Small intestine (tissue), 7 donors: Measurements from ENCODE around the gene RAD51AP2. TPM values are rescaled to one million over a fixed set of nuclear protein-coding genes. Genes with fewer than 3 reads are reported as not detected.

Experiments used
- DNase-seq, 2 donors: peaks; one replicate each; pipeline versions ENCODE4 v3.0.0 to v3.0.0-alpha.2; 2013
- FAIRE-seq: peaks from 2 replicates; lab custom pipeline; 2012; peaks lifted over from hg19 to GRCh38; lab: Jason Lieb, UNC
- H3K27ac ChIP-seq, 3 donors: one replicate each; pipeline ENCODE4 v1.5.1; 2013; ENCODE audit warnings: low read length in 2 of 3, mild to moderate bottlenecking in 2 of 3, control low read depth in 1 of 3, inconsistent platforms in 1 of 3, low read depth in 1 of 3, moderate library complexity in 1 of 3
- H3K27me3 ChIP-seq, 3 donors: one replicate each; pipeline ENCODE4 v1.6.1; 2013; ENCODE audit warnings: low read length in 3 of 3, inconsistent platforms in 1 of 3; ENCODE audit not compliant: control insufficient read depth in 3 of 3, insufficient read depth in 3 of 3
- H3K36me3 ChIP-seq, 3 donors: one replicate each; pipeline ENCODE4 v1.6.1; 2013; ENCODE audit warnings: low read length in 3 of 3, inconsistent platforms in 1 of 3, low read depth in 1 of 3, mild to moderate bottlenecking in 1 of 3, moderate library complexity in 1 of 3; ENCODE audit not compliant: control insufficient read depth in 3 of 3, insufficient read depth in 2 of 3
- H3K4me1 ChIP-seq, 3 donors: one replicate each; pipeline ENCODE4 v1.6.1; 2013; ENCODE audit warnings: low read length in 2 of 3, inconsistent platforms in 1 of 3, low read depth in 1 of 3, mild to moderate bottlenecking in 1 of 3, moderate library complexity in 1 of 3; ENCODE audit not compliant: control insufficient read depth in 3 of 3, insufficient read depth in 2 of 3
- H3K4me3 ChIP-seq, 3 donors: one replicate each; pipeline ENCODE4 v1.5.1; 2013; ENCODE audit warnings: low read length in 3 of 3, control low read depth in 1 of 3, inconsistent platforms in 1 of 3, low read depth in 1 of 3, mild to moderate bottlenecking in 1 of 3, moderate library complexity in 1 of 3
- H3K9me3 ChIP-seq, 2 donors: one replicate each; pipeline ENCODE4 v1.6.1; 2013; ENCODE audit warnings: low read depth in 1 of 2, low read length in 1 of 2; ENCODE audit not compliant: control insufficient read depth in 2 of 2, insufficient read depth in 1 of 2
- WGBS, 3 donors: extraction: QIAGEN DNeasy Blood & Tissue Kit; methylation state at CpG; one replicate each; pipeline ENCODE4 v1.1.7; 2013; 5-methylcytosine and 5-hydroxymethylcytosine counted together
- polyA plus RNA-seq, 4 donors: library from polyadenylated mRNA; stranded (reverse) in 3 of 4; unstranded in 1 of 4; fragments of 200-250 nt in 3 of 4; fragments of 120-200 nt in 1 of 4; gene quantifications; one replicate each; pipeline versions ENCODE4 v1.2.1 to v1.2.3, GENCODE V29; 2013
- donor health status: healthy with polysubstance abuse.
- donor health status: control.
- donor health status: control.
- donor health status: Bipolar disorder and iron deficiency.
- donor health status: healthy.

RAD51AP2 gene
- polyA plus RNA-seq, 4 donors: 0.03 TPM; not detected in 3

DNA sequence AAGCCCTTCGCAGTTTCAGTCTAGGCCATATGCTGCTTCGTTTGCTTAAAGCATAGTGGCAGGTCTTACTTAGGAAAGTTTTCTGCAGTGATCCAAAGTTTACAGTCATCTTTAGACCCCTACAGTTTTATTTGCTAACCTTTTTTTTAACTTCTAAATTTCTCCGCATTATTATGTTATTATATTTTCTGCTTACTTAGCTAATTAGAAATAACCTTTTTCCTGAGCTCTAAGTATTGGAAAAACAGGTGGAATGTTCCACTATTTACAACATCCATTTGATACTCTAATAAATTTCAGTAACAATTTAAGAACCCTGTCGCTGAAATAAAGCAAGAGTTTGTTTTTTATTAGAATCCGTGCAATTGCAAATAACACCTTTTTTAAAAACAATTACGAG is 4.1 kb upstream of the RAD51AP2 start:
- peak; percentile 15 for FAIRE-seq
- Histone ChIP-seq H3K9me3 (no peaks in the 10 kb centered on the region), H3K36me3 (no peaks in the 10 kb centered on the region), H3K4me1 (peaks cover 0 to 7% (median 3%) of the 10 kb centered on the region in 3 donors), H3K4me3 (no peak overlapping the region), H3K27me3 (peaks cover 0 to 9% (median 6%) of the 10 kb centered on the region in 3 donors), H3K27ac (no peak overlapping the region)
- no peak for DNase-seq
- 80 to 89% (median 81%) methylated on average over 6 of the region's 6 CpGs for WGBS, 3 donors

DNA sequence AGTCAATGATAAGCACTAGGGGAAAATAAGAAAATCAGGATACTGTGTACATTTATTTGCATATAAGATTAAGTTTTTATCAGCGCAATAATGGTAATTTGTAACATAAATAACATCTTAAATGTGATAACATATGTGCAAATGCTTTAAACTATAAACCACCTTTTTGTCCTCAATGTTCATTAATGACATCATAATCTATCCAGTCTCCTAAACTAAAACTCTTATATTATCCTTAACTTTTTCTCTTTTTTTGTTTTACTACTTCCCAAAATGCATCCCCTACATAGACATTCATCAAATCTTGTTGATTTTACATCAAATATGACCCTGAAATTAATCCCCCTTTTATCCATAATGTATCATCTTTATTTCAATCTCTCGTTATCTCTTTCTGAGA is 3.4 kb upstream of the RAD51AP2 start:
- H3K4me1 ChIP-seq: peaks cover 0 to 7% (median 3%) of the 10 kb centered on the region in 3 donors
- no peaks in the 10 kb centered on the region for H3K36me3 ChIP-seq
- WGBS, 3 donors: 79 to 90% (median 89%) methylated on average over 2 of the region's 2 CpGs
- FAIRE-seq: no peak
- DNase-seq: no peak
- H3K9me3 ChIP-seq: no peaks in the 10 kb centered on the region
- no peak overlapping the region for H3K4me3 ChIP-seq
- no peak overlapping the region for H3K27ac ChIP-seq
- H3K27me3 ChIP-seq: peaks cover 0 to 9% (median 6%) of the 10 kb centered on the region in 3 donors

DNA sequence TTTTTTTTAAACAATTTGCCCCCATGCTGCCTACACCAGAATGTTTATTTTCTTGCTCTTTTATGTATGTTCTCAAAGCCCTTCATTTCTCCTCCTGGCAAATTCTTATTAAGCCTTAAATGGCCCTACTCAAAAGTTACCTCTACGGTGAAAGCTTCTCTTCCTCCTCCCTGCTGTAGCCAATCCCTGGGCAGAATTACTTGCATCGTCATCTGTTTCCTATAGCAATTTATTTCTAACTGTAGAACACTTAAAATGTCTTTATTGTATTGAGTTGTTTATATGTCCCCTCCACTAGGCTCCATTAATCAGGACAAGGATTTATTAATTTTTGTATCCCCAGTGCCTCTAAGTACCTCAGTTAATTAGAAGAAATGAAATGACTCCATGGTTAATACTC is 2.5 kb upstream of the RAD51AP2 start:
- peaks cover 0 to 7% (median 3%) of the 10 kb centered on the region in 3 donors for H3K4me1 ChIP-seq
- peaks cover 0 to 9% (median 6%) of the 10 kb centered on the region in 3 donors for H3K27me3 ChIP-seq
- no peak for FAIRE-seq
- H3K36me3 ChIP-seq: no peaks in the 10 kb centered on the region
- WGBS, 3 donors: 53 to 69% (median 67%) methylated on average over 2 of the region's 2 CpGs
- H3K9me3 ChIP-seq: no peaks in the 10 kb centered on the region
- no peak overlapping the region for H3K27ac ChIP-seq
- no peak overlapping the region for H3K4me3 ChIP-seq
- DNase-seq: no peak

DNA sequence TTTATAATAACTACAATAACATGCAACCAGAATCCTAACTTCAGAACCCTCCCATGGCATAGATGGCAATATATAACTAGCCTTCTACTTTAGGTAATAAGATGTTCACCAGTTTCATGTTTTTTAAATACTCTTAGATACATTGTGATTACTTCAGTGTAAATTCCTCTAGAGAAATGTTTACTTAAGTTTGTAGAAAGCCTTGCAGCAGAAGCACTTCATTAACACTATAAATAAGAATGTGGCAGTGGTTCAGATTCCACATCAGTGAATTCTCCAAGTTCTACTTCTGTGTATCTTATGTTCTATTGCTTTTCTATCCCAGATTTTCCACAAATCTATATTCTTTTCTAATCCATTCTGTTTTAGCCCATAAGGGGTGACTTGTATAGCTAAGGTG is 1.2 kb upstream of the RAD51AP2 start:
- H3K36me3 ChIP-seq: no peaks in the 10 kb centered on the region
- FAIRE-seq: no peak
- no peak overlapping the region for H3K4me3 ChIP-seq
- H3K4me1 ChIP-seq: peaks cover 0 to 7% (median 3%) of the 10 kb centered on the region in 3 donors
- DNase-seq: no peak
- H3K27me3 ChIP-seq: peaks cover 0 to 9% (median 6%) of the 10 kb centered on the region in 3 donors
- no peaks in the 10 kb centered on the region for H3K9me3 ChIP-seq
- no peak overlapping the region for H3K27ac ChIP-seq

DNA sequence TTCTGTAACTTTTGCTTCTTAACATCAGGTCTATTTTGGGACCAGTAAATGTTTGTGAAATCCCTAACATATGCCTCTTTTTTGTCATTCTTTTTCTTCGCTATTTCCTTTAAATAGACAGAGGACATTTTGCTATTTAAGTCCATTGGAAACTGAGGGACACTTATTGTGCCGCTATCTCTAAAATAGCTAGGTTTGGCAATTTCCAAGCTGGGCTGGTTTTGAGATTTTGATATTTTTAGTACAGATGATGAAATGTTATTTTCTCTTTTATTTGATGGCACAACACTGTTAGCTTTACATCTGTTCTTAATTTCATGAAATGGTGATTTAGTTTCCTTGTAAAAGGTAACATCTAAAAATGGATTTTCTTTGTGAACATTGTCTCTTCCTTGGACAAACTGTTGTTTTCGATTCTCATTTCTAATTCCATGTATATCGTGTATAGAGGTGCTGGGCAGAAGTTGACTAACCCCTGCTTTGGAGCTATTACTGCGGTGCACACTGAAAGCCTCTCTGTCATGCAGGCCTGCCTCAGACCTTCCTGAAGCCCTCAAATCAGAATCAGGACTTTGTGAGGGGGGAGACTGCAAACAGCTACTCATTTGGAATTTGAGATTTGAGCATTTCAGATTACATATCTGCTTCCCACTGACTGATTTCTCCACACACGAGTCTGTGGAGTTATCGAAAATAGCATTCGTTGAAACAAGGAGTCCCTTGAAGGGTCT is 594 bp downstream of the RAD51AP2 start:
- FAIRE-seq (no peak), DNase-seq (no peak)
- Histone ChIP-seq H3K4me3 (peak overlapping the region in 1 of 3 donors; percentile 37), H3K27ac (no peak overlapping the region), H3K9me3 (no peaks in the 10 kb centered on the region), H3K4me1 (peaks cover 0 to 7% (median 3%) of the 10 kb centered on the region in 3 donors), H3K36me3 (no peaks in the 10 kb centered on the region), H3K27me3 (peaks cover 0 to 9% (median 6%) of the 10 kb centered on the region in 3 donors)
- 40 to 45% (median 43%) methylated on average over 8 of the region's 8 CpGs for WGBS, 3 donors

DNA sequence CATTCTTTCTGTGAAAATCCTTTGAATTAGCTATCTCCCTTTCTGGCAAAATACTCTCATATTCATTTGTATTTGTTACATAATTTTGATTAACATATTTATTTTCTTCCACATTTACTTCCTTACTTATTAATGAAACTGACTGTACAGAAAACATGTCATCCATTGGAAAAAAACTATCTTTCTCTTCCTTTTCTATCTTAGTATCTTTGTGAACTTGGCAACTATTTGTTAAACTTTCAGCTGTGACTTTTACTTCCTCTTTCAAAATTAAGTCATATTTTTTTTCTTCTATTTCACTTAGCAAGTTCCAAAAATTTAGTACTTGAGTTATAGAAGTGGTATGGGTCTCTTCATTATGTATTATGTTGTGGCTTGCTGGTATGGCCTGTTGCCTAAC is 2.6 kb downstream of the RAD51AP2 start:
- DNase-seq (no peak), FAIRE-seq (no peak)

DNA sequence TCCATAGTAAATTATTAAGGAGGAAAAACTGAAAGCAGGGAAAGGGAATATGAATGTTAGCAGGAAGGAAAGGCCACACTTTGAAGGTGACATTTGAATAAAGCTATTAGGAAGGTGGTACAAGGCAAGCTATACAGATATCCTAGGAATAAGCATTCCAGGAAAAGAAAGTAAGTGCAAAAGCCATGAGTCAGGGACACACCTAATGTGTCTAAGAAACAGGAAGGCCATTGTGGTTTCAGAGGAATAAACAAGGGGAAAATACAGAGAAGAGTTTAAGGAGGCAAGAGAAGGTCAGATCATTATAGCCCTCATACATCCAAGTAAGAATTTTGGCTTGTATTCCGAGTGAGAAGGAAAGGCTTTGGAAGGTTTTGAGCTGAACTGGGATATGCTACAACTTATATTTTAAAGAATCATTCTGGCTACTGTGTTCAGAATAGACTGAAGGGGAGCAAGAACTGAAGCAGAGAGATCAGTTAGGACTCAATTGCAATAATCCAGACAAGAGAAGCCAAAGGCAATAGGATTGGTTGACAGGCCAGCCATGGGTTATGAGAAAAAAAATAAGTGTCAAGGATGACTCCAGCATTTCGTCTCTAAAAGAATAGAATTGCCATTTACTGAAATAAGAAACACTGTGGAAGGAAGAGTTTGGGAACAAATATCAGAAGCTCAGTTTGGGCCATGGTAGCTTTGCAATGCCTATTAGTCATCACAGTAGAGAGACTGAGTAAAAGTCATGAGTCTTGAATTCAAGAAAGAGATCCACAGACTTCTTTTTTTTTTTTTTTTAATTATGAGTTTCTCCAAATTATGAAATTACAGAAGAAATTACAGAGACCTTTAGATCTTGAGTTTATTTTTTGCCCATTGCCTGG is 11.3 kb downstream of the RAD51AP2 start:
- no peaks in the 10 kb centered on the region for H3K4me1 ChIP-seq
- FAIRE-seq (no peak), DNase-seq (no peak)
- H3K9me3 ChIP-seq: no peaks in the 10 kb centered on the region
- no peak overlapping the region for H3K4me3 ChIP-seq
- 60 to 73% (median 65%) methylated on average over 2 of the region's 2 CpGs for WGBS, 3 donors
- no peaks in the 10 kb centered on the region for H3K27me3 ChIP-seq
- H3K36me3 ChIP-seq: no peaks in the 10 kb centered on the region
- no peak overlapping the region for H3K27ac ChIP-seq

More for the DNA sequence above, 2.6 kb downstream of the RAD51AP2 start:
- Histone ChIP-seq H3K4me1 (peaks cover 0 to 7% (median 3%) of the 10 kb centered on the region in 3 donors), H3K4me3 (no peak overlapping the region), H3K9me3 (no peaks in the 10 kb centered on the region), H3K27me3 (peaks cover 0 to 7% (median 6%) of the 10 kb centered on the region in 3 donors), H3K36me3 (no peaks in the 10 kb centered on the region), H3K27ac (no peak overlapping the region)

DNA sequence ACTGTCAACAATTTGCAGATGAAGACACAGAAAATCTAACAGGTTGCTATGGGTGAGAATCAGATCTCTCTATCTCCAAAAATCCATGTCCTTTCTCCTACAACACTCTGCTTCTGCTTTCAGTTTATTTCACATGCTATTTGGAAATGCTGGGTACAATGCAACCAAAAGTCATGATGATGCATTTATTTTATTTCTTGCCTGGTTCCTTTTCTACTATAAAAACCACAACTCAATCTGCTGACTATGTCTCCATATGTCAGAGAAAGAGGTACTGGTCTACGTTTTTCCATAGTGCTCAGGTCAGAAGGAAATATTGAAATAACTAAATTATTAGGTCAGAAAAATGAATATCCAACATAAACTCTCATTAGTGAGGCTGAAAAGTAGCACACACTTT is 20.5 kb downstream of the RAD51AP2 start:
- Histone ChIP-seq H3K27ac (no peak overlapping the region), H3K4me3 (no peak overlapping the region), H3K9me3 (no peaks in the 10 kb centered on the region), H3K36me3 (no peaks in the 10 kb centered on the region), H3K4me1 (no peaks in the 10 kb centered on the region), H3K27me3 (peaks cover 0 to 3% (median 0%) of the 10 kb centered on the region in 3 donors)
- WGBS, 3 donors: 29 to 52% (median 50%) methylated on average over 1 of the region's 1 CpG
- no peak for DNase-seq
- FAIRE-seq: no peak
